Measurements from ENCODE around the gene NUMB.

NUMB gene

GRCh38 chr14:73342670-73343069 is 115.7 kb downstream of the NUMB start:
- no peak for TF ChIP-seq SIN3A (IDR thresholded peaks at IDR 0.05; ENCODE audit: borderline replicate concordance, insufficient read depth, low read length)

DNA sequence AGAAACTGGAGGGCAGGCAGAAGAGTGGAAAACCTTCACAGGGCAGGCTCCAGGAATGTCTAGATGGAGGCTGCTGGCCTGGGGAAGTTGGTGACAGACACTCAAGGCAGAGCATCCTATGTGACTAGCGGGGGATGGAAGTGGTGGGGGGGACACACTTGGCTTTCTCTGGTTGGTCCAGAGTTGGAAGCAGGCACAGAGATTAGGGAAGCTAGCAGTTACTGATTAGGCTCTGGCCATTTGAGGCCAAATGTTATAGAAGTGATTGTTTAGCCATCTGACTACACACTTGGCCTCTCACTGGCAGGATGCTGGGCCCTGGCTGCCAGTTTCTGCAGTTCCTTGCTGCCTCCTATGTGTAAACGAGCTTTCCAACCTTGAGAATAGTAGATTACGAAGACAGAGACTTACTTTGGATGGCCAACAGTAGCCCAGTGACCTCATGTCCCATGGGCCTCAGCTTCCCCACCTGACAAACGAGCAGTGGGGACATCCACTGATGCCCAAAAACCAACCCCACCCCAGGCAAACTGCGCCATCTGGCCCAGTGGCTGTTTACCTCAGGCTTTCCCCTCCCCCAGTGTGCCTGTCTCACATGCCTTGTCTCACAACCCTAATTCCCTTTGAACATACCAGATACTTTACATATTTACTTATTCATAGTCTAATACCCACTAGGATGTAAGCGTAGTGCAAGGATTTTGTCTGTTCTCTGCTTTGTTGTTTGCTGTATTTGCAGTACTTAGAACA is 118.3 kb downstream of the NUMB start:
- TF ChIP-seq FOXP2 (optimal IDR thresholded peaks at IDR 0.05; ENCODE audit: borderline replicate concordance, extremely low read depth, extremely low read length, insufficient read depth) (no peak), REST (IDR thresholded peaks at IDR 0.05; ENCODE audit: insufficient read depth in 1 of 2, low read depth in 2 of 2, low read length in 2 of 2) (no peak), TAF1 (IDR thresholded peaks at IDR 0.05; ENCODE audit: borderline replicate concordance, insufficient read depth, low read length) (no peak), POLR2AphosphoS5 (IDR thresholded peaks at IDR 0.05; ENCODE audit: low read depth, low read length) (no peak), SIN3A (IDR thresholded peaks at IDR 0.05; ENCODE audit: borderline replicate concordance, insufficient read depth, low read length) (no peak)

GRCh38 chr14:73339206-73339605 is 119.1 kb downstream of the NUMB start:
- TF ChIP-seq REST (IDR thresholded peaks at IDR 0.05; ENCODE audit: insufficient read depth in 1 of 2, low read depth in 2 of 2, low read length in 2 of 2) (no peak), SIN3A (IDR thresholded peaks at IDR 0.05; ENCODE audit: borderline replicate concordance, insufficient read depth, low read length) (no peak), TAF1 (IDR thresholded peaks at IDR 0.05; ENCODE audit: borderline replicate concordance, insufficient read depth, low read length) (no peak)

DNA sequence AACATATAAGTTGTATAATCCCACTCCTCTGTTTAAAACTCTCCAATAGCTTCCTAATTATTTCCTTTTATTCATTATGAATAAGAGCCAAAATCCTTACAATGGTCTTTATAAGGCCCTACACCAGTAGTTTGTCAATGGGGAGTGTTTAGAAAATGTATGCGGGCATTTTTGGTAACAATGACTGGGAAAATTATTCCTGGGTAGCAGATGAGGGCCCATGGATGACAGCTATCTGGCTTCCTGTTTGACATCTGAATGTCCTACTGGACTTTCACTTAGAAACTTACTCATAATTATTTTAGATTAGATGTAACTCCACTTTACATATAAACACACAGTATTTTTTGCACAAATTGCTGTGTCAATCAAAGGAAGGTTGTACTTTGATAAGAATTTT is 119.8 kb downstream of the NUMB start:
- TF ChIP-seq TAF1 (IDR thresholded peaks at IDR 0.05; ENCODE audit: borderline replicate concordance, insufficient read depth, low read length) = no peak
- TF ChIP-seq SIN3A (IDR thresholded peaks at IDR 0.05; ENCODE audit: borderline replicate concordance, insufficient read depth, low read length) = no peak
- no peak for TF ChIP-seq POLR2AphosphoS5 (IDR thresholded peaks at IDR 0.05; ENCODE audit: low read depth, low read length)

DNA sequence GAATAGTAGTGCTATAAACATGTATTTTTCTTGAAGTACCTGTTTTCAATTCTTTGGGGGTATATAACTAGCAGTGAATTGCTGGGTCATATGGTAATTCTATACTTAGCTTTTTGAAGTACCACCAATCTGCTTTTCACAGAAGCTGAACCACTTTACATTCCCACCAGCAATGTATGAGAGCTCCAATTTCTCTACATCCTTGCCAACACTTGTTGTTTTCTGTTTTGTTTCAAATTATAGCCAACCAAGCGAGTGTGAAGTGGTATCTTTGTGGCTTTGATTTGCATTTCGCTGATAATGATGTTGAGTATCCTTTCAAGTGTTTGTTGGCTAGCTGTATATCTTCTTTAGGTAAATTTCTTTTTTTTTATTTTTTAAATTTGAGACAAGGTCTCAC is 125.3 kb downstream of the NUMB start:
- no peak for TF ChIP-seq FOXP2 (optimal IDR thresholded peaks at IDR 0.05; ENCODE audit: borderline replicate concordance, extremely low read depth, extremely low read length, insufficient read depth)
- no peak for TF ChIP-seq REST (IDR thresholded peaks at IDR 0.05; ENCODE audit: insufficient read depth in 1 of 2, low read depth in 2 of 2, low read length in 2 of 2)
- TF ChIP-seq POLR2AphosphoS5 (IDR thresholded peaks at IDR 0.05; ENCODE audit: low read depth, low read length) = no peak
- TF ChIP-seq SIN3A (IDR thresholded peaks at IDR 0.05; ENCODE audit: borderline replicate concordance, insufficient read depth, low read length) = no peak
- no peak for TF ChIP-seq TAF1 (IDR thresholded peaks at IDR 0.05; ENCODE audit: borderline replicate concordance, insufficient read depth, low read length)

GRCh38 chr14:73325630-73326299 is 132.6 kb downstream of the NUMB start:
- TF ChIP-seq POLR2AphosphoS5 (IDR thresholded peaks at IDR 0.05; ENCODE audit: low read depth, low read length) = no peak
- no peak for TF ChIP-seq SIN3A (IDR thresholded peaks at IDR 0.05; ENCODE audit: borderline replicate concordance, insufficient read depth, low read length)
- no peak for TF ChIP-seq TAF1 (IDR thresholded peaks at IDR 0.05; ENCODE audit: borderline replicate concordance, insufficient read depth, low read length)
- no peak for TF ChIP-seq REST (IDR thresholded peaks at IDR 0.05; ENCODE audit: insufficient read depth in 1 of 2, low read depth in 2 of 2, low read length in 2 of 2)
- TF ChIP-seq FOXP2 (optimal IDR thresholded peaks at IDR 0.05; ENCODE audit: borderline replicate concordance, extremely low read depth, extremely low read length, insufficient read depth) = no peak

Measured in PFSK-1 (cell line).